Neural crest cell (in vitro differentiated cells): Measurements from ENCODE around the gene CARD6. TPM values are rescaled to one million over a fixed set of nuclear protein-coding genes. Genes with fewer than 3 reads are reported as not detected.

Experiments
- DNase-seq: peaks from one replicate; pipeline ENCODE4 v3.0.0; 2021; ENCODE audit warnings: low read depth, mixed read lengths, low spot score
- H3K27ac Mint-ChIP-seq: one replicate; pipeline ENCODE4 v1.8.0; 2021; ENCODE audit warnings: mild to moderate bottlenecking, mixed read lengths; ENCODE audit not compliant: unreplicated experiment
- H3K27me3 Mint-ChIP-seq: 2 replicates; pipeline ENCODE4 v1.8.0; 2021; ENCODE audit warnings: low read depth, mild to moderate bottlenecking, mixed read lengths
- H3K36me3 Mint-ChIP-seq: 2 replicates; pipeline ENCODE4 v1.8.0; 2021; ENCODE audit warnings: low read depth, mild to moderate bottlenecking, mixed read lengths
- H3K4me1 Mint-ChIP-seq: 2 replicates; pipeline ENCODE4 v1.8.0; 2021; ENCODE audit warnings: mixed read lengths
- H3K4me3 Mint-ChIP-seq: one replicate; pipeline ENCODE4 v1.8.0; 2021; ENCODE audit warnings: mild to moderate bottlenecking, mixed read lengths
- H3K9me3 Mint-ChIP-seq: 2 replicates; pipeline ENCODE4 v1.8.0; 2021; ENCODE audit warnings: mixed read lengths
- total RNA-seq: library from RNA; stranded (reverse); gene quantifications from 2 replicates; pipeline ENCODE4 v1.2.1, GENCODE V29; 2021
- TF ChIP-seq, protein P1 (sequence below): fragments of 200-600 bp; sonication (generic); conservative IDR thresholded peaks from 2 replicates; pipeline ENCODE4 v1.5.0; 2021; ENCODE audit warnings: antibody characterized with exemption, mild to moderate bottlenecking

Gene CARD6
- total RNA-seq, 1 donor from 2014 or later: not detected

DNA sequence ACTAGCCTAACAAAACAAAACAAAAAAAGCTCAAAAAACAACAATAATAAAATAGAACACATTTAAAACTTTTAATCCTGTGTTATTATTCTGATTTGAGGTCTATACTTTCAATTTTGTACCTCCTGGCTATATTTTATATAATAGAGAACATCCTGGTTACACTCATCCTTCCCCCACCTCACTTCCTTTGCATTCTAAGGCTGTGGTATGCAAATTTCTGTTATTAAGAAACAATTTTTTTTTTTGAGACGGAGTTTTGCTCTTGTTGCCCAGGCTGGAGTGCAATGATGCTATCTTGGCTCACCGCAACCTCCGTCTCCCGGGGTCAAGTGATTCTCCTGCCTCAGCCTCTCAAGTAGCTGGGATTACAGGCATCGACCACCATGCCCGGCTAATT lies 3.1 kb upstream of the CARD6 start:
- no peak for DNase-seq
- Mint-ChIP-seq H3K27me3 (peaks cover 50% of the 10 kb centered on the region), H3K36me3 (peaks cover 19% of the 10 kb centered on the region), H3K4me3 (peak overlapping the region; percentile 73), H3K27ac (no peak overlapping the region), H3K9me3 (no peaks in the 10 kb centered on the region), H3K4me1 (peaks cover 39% of the 10 kb centered on the region)
- TF ChIP-seq, protein P1, sequence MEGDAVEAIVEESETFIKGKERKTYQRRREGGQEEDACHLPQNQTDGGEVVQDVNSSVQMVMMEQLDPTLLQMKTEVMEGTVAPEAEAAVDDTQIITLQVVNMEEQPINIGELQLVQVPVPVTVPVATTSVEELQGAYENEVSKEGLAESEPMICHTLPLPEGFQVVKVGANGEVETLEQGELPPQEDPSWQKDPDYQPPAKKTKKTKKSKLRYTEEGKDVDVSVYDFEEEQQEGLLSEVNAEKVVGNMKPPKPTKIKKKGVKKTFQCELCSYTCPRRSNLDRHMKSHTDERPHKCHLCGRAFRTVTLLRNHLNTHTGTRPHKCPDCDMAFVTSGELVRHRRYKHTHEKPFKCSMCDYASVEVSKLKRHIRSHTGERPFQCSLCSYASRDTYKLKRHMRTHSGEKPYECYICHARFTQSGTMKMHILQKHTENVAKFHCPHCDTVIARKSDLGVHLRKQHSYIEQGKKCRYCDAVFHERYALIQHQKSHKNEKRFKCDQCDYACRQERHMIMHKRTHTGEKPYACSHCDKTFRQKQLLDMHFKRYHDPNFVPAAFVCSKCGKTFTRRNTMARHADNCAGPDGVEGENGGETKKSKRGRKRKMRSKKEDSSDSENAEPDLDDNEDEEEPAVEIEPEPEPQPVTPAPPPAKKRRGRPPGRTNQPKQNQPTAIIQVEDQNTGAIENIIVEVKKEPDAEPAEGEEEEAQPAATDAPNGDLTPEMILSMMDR: no peak

DNA sequence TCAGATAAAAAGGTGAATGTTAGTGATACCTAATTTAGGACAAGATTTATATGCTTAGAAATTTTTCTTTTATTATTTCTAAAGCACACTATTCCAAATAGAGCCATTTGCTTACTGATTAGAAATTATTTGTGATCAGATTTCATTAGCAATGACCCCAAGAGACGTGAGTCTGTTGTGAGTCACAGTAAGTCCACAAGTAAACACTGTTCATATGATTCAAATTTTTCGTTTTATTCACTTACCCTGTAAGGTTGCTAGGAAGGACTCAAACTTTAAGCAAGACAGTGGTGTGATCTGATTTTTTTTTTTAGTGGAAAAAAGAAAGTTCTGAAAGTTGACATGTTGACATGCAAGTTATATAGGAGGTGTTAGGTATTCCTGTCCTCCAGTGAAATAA lies 1.2 kb downstream of the CARD6 start:
- no peak overlapping the region for H3K27ac Mint-ChIP-seq
- no peaks in the 10 kb centered on the region for H3K9me3 Mint-ChIP-seq
- peaks cover 3% of the 10 kb centered on the region for H3K4me1 Mint-ChIP-seq
- H3K4me3 Mint-ChIP-seq: no peak overlapping the region
- H3K27me3 Mint-ChIP-seq: peaks cover 65% of the 10 kb centered on the region
- DNase-seq: no peak
- no peaks in the 10 kb centered on the region for H3K36me3 Mint-ChIP-seq
- TF ChIP-seq, protein P1: no peak

DNA sequence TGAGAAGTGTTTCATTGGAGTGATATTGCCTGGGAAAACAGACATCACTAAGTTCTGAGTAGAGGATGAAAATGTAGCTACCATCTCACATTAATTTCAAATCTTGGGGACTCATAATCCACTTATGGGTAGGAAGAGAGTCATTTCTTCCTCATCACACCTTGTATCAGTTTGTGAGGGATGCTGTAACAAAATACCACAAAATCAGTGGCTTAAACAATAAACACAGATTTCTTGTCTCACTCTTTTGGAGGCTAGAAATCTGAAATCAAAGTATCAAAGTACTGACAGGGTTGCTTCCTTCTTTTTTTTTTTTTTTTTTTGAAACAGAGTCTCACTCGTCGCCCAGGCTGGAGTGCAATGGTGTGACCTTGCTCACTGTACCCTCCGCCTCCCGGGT lies 3.4 kb downstream of the CARD6 start:
- no peak for DNase-seq
- Mint-ChIP-seq H3K36me3 (no peaks in the 10 kb centered on the region), H3K4me1 (peaks cover 3% of the 10 kb centered on the region), H3K9me3 (no peaks in the 10 kb centered on the region), H3K4me3 (no peak overlapping the region), H3K27ac (no peak overlapping the region), H3K27me3 (peaks cover 58% of the 10 kb centered on the region)
- TF ChIP-seq, protein P1: no peak

DNA sequence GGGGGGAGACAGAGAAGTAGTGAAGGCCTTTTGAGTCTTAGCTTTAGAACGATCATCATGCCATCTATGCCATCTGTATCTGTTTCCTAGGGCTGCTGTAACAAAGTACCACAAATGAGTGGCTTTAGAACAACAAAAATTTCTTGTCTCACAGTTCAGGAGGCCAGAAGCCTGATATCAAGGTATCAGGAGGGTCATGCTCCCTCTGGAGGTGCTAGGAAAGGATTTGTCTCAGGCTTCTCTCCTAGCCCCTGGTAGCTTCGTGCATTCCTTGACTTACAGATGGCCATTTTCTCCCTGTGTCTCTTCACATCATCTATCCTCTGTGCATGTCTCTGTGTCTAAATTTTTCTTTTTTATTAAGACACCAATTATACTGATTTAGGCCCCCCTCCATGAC lies 5.2 kb downstream of the CARD6 start:
- TF ChIP-seq, protein P1: no peak
- Mint-ChIP-seq H3K27me3 (peaks cover 47% of the 10 kb centered on the region), H3K36me3 (no peaks in the 10 kb centered on the region), H3K9me3 (no peaks in the 10 kb centered on the region), H3K4me1 (peaks cover 2% of the 10 kb centered on the region), H3K27ac (no peak overlapping the region), H3K4me3 (no peak overlapping the region)
- no peak for DNase-seq

DNA sequence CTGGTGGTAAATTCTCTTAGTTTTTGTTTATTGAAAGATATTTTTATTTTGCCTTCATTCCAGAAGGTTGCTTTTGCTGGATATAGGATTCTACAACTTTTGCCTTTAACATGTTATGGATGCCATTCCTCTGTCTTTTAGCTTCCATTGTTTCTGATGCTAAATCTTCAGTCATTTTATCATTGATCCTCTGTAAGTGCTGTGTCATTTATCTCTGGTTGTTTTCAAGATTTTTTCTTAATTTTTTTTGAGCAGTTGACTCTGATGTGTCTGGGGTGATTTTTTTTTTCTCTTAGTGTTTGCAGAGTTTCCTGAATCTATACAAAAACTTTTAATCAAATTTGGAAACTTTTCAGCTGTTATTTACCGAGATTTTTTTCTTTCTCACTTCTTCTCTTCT lies 6.4 kb downstream of the CARD6 start:
- TF ChIP-seq, protein P1: no peak
- Mint-ChIP-seq H3K4me3 (no peak overlapping the region), H3K4me1 (no peaks in the 10 kb centered on the region), H3K27ac (no peak overlapping the region), H3K36me3 (no peaks in the 10 kb centered on the region), H3K27me3 (peaks cover 35% of the 10 kb centered on the region), H3K9me3 (no peaks in the 10 kb centered on the region)
- no peak for DNase-seq

DNA sequence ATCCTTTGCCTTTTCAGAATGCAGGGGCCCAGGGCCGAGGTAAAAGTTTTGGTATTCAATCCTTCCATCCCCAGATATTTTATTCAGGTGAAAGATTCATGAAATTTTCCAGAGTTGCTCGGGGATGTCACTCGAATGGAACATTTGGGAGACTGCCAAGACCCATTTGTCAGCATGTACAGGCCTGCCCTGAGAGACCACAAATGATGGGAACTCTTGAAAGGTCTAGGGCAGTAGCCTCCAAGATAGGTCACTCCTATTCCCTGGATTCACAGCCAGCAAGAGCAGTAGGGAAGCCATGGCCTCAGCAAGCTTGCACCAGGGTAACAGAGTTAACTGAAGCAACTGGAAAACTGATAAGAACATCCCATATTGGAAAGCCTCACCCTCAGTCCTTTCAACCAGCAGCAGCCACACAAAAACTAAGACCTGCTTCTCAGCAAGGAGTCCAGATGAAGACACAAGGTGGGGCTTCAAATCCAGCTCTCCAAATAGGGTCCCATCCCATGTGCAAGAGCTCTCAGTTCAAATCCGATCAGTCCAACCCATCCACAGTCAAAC lies 12.5 kb downstream of the CARD6 start:
- H3K4me1 Mint-ChIP-seq: no peaks in the 10 kb centered on the region
- no peak for DNase-seq
- peaks cover 6% of the 10 kb centered on the region for H3K27me3 Mint-ChIP-seq
- no peaks in the 10 kb centered on the region for H3K9me3 Mint-ChIP-seq
- no peak overlapping the region for H3K4me3 Mint-ChIP-seq
- H3K36me3 Mint-ChIP-seq: no peaks in the 10 kb centered on the region
- TF ChIP-seq, protein P1: no peak
- no peak overlapping the region for H3K27ac Mint-ChIP-seq
